ENCODE data around the gene SLC41A3. TPM values are rescaled to one million over a fixed set of nuclear protein-coding genes. Genes with fewer than 3 reads are reported as not detected.

Gene SLC41A3
- total RNA-seq, result 55.3 and 58.8 TPM in 2 replicates

DNA sequence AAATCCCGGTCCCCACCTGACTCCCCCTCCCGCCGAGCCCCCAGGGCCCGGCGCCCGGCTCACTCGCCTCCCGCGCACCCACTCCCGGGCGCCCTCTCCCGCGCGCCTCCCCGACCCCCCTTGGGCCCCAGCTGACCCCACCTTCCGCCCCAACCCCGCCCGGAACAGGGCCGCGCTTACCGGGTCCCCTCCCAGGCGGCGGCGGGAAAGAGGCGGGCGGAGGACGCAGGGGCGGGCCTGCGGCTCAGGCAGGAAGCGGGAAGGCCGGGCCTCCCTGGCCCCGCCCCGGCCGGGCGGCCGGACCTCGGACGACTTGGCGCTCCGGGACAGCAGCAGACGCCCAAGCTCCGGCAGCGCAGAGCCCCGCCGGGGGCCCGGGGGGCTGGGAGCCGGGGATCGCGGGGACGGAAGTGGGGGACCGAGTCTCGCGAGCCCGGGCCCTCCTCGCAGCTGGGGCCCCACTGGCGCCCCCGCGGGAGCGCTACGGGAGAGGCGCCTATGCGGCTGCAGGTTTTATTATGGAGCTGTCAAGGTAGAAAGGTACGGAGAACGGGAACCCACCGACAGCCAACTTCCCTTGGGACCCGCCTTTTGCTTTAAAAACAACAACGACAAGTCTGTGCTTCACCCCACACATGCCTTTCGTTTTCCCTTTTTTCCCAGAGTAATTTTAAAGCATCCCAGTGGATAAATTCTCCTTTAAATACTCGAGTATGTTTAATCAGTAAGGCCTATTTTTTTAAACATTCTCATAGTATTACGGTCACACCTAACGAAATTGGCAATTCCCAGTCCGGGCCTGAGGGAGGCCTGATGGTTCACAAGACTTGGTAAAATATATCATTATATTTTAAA is at the start of gene SLC41A3:
Gene SLC41A3, minus strand, starts transcription at position 212 of the 855 bp plus-strand sequence. CDS start 15,905 bp downstream, outside the sequence.
- DNase-seq (ENCODE audit: low read depth, low spot score), result no peak

DNA sequence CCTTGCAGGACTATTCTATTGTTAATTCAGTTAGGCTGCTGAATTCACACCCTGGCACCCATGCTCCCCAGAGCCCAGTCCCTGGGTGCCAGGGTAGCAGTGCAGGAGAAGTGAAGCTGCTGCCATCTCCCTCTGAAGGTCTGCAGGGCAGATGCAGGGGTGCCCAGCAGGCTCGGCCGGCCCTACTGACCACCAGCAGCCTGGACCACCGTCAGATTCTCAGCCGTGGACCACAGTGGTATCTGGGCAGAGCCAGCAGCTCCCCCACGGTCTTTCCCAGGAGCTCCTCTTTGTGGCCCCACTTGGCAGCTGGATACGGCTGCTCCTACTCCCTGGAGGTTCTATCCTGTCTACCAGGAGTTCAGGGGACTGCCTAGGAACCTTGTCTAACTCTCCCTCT is 49.7 kb upstream of the SLC41A3 start:
- no peak for DNase-seq (ENCODE audit: low read depth, low spot score)

DNA sequence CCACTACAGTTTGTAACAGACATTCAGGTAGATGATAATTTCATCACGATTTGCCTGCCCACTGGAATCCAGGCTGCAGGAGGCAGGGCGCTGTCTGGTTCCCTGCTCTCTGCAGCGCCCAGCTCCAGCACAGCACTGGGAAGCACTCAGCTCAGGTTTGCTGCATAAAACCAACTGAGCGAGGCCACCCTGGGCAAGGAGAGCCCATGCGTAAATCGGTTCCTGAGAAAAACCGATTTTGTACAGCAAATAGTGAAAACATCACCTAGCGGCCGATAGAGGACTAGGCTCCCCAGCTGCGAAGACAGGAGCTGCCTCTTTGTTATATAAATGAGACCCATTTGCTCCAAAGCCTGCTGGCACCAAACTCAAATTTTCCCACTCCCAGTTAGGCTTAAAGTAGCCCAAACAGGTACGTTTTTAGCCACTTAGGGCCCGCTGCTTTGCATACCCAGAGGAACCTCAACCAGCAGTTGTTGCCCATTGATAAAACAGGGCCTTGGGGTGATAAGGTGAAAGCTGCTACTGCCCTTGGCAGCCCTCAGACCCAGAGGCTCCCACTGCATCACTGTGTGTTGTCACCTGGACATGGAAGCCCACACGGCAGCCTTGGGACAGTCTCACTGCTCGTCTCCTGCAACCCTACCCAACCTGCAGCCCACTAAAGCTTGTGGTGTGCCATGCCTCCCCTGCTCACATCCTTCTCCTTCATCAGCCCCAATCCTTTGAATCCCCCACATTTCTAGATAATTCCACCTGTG is 49.0 kb upstream of the SLC41A3 start:
- no peak for DNase-seq (ENCODE audit: low read depth, low spot score)

DNA sequence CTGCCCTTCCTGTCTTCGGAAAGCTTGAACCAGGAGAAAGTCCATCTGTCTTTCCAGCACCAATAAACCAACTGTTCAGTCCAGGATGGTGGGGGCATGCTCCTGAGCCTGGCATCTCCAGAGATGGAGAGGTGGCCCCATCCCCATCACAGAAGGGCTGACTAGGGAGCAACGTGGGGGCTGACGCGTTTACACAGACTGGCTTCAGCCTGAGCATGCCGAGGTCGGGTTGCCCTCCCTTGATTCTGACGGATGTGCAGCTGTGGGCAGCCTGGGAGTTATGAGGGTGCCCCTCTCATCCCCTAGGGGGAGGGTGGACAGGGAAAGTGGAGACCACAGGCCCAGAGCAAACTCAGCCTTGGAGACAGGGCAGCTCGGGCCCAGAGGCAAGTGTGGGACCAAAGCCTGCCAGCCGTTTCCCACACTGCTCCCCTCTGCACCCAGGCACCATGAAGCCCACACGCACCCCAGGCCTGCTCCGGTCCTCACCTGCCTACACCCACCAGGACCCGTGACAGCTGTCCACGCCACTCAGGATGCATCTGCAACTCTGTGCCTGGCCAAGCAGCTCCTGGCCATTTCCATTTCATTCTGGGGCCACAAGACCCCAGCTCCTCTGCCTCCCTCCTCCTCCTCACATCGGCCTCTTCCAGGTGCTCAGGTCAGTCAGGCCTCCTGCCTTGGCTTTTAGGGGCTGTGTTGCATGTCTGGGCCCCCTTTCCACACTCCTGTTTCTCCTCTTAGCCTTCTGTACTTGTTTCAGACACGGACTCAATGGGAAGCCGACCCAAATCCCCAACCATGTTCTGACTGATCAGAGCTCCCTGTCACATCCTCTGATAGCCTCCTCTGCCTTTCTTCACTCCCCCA is 48.2 kb upstream of the SLC41A3 start:
- DNase-seq (ENCODE audit: low read depth, low spot score), result no peak

DNA sequence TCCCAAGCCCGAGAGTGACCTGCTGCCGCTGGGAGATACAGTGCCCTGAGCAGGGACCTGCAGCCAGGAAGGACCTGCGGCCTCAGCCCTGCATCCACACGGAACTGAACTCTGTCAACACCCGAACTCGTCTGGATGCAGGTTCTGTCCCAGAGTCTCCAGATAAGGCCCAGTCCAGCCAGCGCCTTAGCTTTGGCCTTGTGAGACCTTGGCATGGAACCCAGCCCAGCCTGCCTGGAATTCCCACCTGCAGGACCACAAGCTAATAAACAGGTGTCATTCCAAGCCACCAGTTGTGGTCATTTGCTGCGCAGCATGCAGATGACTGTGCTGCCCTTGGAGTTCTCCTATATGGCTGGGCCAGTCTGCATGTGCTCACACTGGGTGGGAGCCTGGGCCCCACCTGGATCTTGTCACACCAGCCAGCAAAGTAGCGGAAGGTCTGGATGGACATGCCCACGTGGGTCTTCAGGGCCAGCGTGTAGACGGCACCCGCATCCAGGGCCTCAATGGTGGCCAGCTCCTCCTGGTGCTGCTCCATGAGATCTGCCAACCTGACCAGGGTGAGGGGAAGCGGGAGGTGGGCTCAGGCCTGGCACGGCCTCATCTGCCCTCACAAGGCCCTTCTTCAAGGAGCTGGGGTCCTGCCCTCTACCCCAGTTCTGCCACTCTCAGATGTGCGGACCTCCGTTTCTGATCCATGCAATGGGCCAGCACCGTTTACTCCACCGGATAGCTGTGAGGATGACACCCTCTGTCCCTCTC is 47.2 kb upstream of the SLC41A3 start:
- no peak for DNase-seq (ENCODE audit: low read depth, low spot score)

DNA sequence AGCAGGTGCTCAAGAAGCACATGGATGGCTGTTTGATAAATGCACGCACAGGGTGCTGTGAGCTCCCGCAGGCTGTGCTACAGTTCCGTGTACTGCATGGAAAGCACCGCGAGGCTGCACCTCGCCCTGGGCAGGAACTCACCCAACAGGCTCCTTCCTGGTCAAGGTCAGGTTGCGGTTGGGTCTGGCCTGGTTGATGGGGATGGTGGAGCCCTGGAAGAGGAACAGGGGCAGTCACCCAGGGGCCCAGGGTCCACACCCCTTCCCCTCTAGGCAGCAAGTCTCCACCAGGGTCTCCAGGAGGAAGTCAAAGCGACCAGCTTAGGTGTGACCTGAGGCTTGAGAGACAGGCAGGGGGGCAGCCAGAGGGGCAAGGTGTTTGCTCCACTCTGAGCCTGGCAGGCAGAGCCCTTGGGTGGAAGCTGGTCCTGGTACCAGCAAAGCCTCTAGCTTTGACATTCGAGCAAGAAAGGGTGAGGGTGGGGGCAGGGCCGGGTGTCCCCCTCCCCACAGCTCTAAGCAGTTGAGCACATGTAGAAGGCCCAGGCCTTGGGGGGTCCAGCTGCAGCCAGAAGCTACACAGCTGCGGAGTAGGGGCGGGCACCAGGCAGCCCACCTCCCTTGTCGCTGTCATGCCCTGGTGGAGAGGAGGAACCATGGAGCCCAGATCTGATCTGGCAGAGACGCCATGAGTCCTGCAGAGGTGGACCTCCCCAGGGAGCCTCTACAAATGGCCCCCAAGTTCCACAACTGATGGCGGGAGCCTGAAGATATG is 46.3 kb upstream of the SLC41A3 start:
- DNase-seq (ENCODE audit: low read depth, low spot score), result no peak

DNA sequence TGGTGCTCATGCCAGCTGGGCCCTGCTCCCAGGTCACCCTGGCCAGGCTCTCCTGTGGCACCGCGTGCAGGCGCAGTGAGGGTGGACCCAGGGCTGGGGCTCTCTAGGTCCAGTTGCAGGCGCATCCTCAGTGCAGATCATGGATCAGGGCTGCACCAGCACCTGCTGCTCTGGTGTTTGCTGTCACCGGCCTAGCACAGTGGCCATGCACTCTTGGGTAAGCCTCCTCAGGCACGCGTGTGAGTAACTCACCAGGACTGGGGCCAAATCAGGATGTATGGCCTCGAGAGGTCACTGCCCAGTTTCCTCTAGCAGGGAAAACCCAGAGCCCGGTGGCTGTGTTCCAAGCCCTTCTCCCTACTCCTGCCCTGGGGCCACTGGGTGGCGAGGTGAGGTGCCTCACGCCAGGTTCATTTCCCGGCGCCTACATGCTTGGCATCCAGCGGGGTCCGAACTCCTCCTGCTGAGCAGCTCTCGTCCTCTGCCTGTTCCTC is 45.5 kb upstream of the SLC41A3 start:
- DNase-seq (ENCODE audit: low read depth, low spot score), result peak; percentile 85

DNA sequence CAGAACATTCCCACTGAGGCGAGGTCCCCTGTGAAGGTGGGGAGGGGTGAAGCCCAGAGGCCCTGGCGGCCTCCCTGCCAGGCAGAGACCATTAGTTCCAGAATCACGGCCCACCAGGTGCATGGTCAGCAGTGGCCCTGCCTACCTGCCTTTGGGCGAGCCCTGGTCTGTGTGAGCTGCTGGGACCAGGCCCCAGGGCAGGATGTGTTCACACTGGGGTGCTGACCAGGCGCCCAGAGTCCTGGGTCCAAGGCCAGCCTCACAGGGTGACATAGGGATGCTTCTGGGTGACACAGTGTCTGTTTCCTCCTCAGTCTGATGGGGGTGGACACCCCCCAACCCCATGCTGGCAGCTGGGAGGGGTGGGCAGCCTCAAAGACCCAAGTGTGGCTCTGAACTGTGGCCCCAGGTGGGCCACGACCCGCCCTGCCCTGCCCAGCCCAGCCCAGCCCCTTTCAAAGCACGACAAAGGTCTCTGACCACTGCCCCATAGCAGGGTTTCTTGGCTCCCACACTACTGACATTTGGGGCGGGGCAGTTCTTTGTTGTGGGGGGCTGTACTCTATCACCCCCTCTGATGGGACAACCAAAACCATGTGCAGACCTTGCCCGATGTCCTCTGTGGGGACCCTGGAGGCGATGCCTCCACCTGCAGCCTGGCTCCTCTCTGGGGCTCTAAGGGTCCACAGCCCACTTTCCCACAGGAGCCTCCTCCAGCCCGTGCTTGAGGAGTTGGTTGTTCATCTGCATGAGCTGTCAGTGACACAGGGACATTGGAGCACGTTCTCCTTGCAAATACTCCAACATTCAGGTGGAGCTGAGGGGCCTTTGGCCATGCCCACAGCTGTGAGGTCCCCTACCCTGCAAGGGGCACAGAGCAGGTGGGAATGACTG is 44.8 kb upstream of the SLC41A3 start:
- no peak for DNase-seq (ENCODE audit: low read depth, low spot score)

DNA sequence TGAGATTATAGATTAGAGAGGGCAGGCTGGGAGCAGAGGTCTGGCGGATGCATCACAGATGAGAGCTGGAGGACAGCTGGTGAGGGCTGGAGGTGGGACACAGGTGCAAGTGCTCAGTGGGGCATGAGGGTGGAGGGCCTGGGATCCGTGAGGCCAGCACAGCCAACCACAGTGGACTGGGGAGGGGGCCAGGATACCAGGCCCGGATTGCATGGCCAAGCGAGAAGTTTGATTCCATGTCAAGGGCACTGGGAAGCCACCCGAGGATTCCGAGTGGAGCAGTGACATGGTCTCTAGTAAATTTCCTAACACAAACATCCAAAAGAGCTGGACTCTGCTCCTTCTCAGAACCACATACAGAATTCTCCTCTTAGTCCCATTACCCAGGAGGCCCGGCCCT is 44.0 kb upstream of the SLC41A3 start:
- no peak for DNase-seq (ENCODE audit: low read depth, low spot score)

DNA sequence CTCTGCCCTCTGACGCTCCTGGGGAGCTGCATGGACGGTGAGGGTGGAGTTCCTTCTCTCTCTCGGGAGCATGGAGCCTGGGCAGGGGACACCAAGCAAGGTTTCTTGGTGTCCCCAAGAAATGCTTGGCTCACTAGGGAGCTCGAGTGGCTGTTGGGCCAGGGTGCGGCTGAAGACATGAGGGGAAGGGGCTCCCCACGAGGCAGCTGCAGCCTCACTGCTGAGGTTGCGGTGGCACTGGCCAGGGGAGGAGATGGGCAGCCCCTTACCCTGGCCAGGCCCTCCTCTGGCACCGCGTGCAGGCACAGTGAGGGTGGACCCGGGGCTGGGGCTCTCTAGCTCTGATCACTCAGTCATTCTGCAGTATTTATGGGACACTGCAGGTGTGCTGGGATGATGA is 43.5 kb upstream of the SLC41A3 start:
- no peak for DNase-seq (ENCODE audit: low read depth, low spot score)

DNA sequence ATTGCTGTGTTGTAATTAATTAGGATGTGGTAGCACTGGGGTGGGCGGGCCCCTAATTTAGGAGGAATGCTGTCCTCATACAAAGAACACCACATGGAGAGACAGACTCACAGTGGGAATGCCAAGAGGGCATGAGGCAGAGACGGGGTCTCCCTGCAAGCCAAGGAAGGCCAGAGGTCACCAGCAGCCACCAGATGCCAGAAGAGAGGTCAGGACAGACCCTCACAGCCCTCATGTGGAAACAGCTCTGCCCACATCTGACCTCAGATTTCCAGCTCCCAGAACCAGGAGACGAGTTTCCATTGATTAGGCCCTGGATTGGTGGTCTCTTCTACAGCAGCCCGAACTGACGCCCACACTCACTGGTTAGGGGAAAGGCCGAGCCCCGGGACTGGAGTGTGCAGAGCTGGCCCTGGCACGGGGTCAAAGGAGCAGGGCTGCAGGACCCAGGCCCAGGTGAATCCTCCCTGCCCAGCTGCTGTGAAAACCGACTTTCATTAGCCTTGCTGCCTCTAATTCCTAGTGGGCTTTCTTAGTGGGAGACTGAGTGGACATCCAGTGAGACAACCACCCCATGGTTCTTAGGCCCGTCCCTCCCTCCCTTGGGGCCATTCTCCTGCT is 43.0 kb upstream of the SLC41A3 start:
- DNase-seq (ENCODE audit: low read depth, low spot score), result no peak

DNA sequence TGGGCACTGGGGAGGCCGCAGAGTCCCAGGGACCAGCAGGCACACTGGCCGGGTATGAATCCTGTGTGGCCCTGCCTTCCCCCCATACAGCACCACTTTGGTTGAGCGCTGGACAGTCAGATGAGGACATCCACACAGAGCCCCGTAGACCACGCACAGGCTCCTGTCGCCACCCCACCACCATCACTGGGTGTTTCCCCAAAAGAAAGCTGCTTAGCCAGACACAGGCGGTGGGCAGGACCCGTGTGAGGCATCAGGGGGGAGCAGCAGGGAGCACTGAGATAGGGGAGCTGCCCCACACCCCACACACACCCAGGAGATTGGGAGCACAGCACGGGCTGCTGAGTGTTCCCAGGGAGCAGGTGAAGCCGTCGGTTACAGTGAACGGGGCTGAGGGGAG is 42.4 kb upstream of the SLC41A3 start:
- no peak for DNase-seq (ENCODE audit: low read depth, low spot score)

DNA sequence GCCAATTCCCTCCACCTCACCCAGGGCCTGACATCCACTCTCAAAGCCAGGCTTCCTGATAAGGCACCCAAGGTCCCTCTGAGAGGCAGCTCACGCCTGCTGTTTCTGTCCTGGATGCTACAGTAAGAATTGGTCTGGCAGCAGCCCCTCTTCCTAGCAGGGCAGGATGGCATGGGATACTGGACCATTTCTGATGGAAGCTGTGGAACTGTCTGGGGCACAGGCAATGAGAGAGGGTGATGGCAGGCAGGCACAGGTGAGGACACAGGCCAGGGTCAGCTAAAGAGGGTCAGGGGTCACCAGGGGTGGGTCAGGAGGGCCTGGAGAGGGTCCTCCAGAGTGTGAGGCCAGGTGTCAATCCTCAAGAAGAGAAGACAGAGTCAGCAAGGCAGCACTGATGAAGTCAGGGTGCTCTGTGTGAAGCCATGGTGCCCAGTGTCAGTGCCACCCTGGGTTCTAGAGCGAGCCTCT is 41.9 kb upstream of the SLC41A3 start:
- no peak for DNase-seq (ENCODE audit: low read depth, low spot score)

DNA sequence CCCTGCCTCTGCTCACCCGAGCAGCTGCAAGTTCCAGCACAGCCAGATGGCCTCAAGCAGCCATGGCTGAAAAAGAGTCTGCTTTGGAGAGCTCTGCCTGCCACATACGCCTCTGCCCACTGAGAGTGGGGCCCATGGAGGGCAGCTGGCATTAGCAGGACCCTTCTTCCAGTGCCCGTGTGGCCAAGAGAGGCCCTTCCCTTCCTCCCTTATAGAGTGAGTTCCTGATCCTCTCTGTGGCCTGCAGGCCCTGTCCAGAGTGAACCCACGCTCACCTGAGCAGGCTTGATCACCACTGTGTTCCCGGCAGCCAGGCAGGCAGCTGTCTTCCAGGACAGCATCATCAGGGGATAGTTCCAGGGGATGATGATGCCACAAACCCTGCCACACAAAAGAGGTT is 41.4 kb upstream of the SLC41A3 start:
- no peak for DNase-seq (ENCODE audit: low read depth, low spot score)

DNA sequence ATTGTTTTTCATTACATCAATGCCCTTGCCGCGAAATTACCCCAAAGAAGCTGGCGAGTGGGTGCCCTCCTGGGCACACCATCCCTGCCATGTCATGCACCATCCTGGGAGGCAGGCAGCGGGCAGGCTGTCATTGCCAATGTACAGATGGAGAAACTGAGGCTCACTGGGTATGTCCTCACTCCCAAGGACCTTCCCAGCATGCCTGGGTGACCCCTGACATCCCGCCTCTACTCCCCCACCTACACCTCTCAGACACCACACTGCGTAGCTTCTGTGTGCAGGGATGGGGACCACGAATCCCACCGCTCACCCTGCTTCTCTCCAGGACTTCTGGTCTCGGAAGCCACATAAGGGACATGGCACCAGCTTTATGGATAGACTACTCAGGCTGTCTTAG is 41.0 kb upstream of the SLC41A3 start:
- DNase-seq (ENCODE audit: low read depth, low spot score), result no peak

DNA sequence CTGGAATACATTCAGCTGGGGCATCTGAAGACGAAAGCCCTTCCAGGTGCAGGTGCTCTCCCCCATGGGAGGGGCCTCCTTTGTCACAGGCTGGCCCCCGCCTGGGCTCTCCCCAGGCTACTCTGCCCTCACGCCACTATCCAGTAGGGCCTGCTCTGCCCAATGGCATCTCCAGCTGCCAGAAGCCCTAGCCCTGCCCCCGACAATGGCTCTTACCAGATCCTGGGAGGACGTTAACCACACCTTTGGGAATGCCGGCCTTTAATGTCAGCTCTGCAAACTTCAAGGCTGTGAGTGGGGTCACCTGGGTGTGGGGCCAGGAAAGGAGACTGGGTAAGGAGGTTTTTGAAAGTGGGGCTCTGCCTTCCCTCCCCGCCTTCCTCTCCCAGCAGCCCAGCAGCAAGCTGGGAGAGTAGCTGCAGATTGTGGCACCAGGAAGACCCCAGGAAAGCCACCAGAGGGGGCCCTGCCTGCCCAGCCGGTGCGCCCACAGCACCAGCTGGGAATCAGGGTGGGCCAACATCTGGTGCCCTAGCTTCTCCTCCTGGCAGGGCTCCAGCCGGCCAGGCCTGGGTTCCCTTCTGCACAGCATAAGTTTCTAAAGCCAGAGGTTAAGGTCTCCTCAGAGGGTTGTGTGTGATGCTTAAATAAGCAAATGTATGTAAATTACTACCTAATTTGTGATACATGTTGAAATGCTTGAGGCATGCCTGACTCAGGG is 40.4 kb upstream of the SLC41A3 start:
- DNase-seq (ENCODE audit: low read depth, low spot score), result no peak

DNA sequence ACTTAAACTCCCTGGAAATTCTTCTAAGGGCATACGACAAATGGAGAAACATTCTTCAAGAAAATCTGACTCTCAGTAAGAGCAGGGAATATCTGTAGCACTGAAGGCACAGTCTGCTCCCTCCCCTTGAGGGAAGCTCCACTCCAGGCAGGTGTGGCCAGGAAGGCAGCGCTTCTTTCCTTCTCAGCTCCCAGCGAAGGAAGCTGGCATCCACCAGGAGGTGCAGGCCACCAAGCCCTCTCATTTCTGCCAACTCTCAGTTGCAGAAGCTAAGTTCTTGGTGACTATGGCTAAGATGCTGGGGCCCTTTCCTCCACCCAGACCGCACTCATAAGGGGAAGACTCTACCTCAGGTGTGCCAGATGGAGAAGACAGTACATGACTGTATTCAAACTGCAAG is 37.7 kb upstream of the SLC41A3 start:
- no peak for DNase-seq (ENCODE audit: low read depth, low spot score)

DNA sequence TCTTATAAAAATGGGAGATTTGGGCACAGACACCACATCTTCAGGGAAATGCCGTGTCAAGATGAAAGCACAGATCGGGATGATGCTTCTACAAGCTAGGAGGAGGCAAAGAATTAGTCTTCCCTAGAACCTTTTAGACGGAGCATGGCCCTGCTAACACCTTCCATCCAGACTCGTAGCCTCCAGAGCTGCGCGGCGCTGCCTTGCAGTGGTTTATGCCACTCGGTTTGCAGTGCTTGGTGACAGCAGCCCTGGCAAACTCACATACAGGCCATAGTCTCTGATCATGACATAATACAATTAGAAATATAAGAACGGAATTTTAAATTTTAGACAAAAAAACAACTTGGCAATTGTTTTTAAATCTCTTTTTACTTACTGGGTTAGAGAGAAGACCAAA is 37.1 kb upstream of the SLC41A3 start:
- no peak for DNase-seq (ENCODE audit: low read depth, low spot score)

All from pulmonary artery endothelial cell (primary cell).